Prostate gland (tissue), 2 donors: ENCODE measurements around the gene PPP1R14C. TPM values are rescaled to one million over a fixed set of nuclear protein-coding genes. Genes with fewer than 3 reads are reported as not detected.
A peak's percentile ranks its signal among the peaks of the same experiment; 100 is the strongest.

Experiments
- DNase-seq: peaks from one replicate; pipeline ENCODE4 v3.0.0-alpha.2; 2019; ENCODE audit warnings: low spot score
- H3K27ac ChIP-seq, 2 donors: fragments of 200-600 bp; sonication (generic); 2 replicates each; pipeline ENCODE4 v1.5.1; 2017 to 2019
- H3K27me3 ChIP-seq: fragments of 200-600 bp; sonication (generic); replicated peaks from 2 replicates; pipeline ENCODE4 v1.5.1; 2019; ENCODE audit not compliant: insufficient read depth
- H3K36me3 ChIP-seq, 2 donors: fragments of 200-600 bp; sonication (generic); 1 replicate in 1 of 2; 2 replicates in 1 of 2; pipeline versions ENCODE4 v1.5.1 to v1.8.1; 2017 to 2019
- H3K4me1 ChIP-seq: fragments of 200-600 bp; sonication (generic); replicated peaks from 2 replicates; pipeline ENCODE4 v1.5.1; 2019
- H3K4me3 ChIP-seq, 2 donors: fragments of 200-600 bp; sonication (generic); 2 replicates each; pipeline ENCODE4 v1.5.1; 2017 to 2019
- H3K9me3 ChIP-seq: fragments of 200-600 bp; sonication (generic); 2 replicates; pipeline ENCODE4 v1.5.1; 2017
- CTCF ChIP-seq, 4 experiments: fragments of 200-600 bp in 2 of 4; fragments of 450-650 bp in 2 of 4; sonication (generic) in 2 of 4; IDR thresholded peaks; 1 replicate in 3 of 4; 2 replicates in 1 of 4; pipeline ENCODE4 v1.5.1; 2016 to 2019; ENCODE audit warnings: antibody characterized with exemption in 4 of 4, mild to moderate bottlenecking in 2 of 4, moderate library complexity in 2 of 4
- POLR2A ChIP-seq: fragments of 450-650 bp; IDR thresholded peaks from one replicate; pipeline ENCODE4 v1.6.1; 2016; ENCODE audit warnings: antibody characterized with exemption, mild to moderate bottlenecking
- POLR2AphosphoS5 ChIP-seq: sonication (generic); formaldehyde crosslinking; IDR thresholded peaks from one replicate; pipeline ENCODE4 v1.6.1; 2017; ENCODE audit warnings: antibody characterized with exemption
- WGBS: methylation state at CpG from one replicate; pipeline ENCODE4 v1.1.5; 2018; 5-methylcytosine and 5-hydroxymethylcytosine counted together
- intact Hi-C: fragments of 100-400 bp; cut with DNase I; formaldehyde crosslinking; loops from one replicate; pipeline ENCODE4 v1.14.2; 2022
- total RNA-seq, 2 donors: library from RNA; depleted of rRNA; stranded (reverse); fragments of >200 nt; gene quantifications; one replicate each; pipeline ENCODE4 v1.1.0, GENCODE V29; 2016

The PPP1R14C gene
- total RNA-seq, 2 donors from 2014 or later, result 3.4 to 14.8 TPM

GRCh38 chr6:150269130-150269856 is 126.4 kb downstream of the PPP1R14C start:
- WGBS, result 82% methylated on average over 6 of the region's 6 CpGs
- Histone ChIP-seq H3K4me3 (no peak overlapping the region), H3K27me3 (no peaks in the 10 kb centered on the region), H3K9me3 (no peaks in the 10 kb centered on the region), H3K4me1 (no peaks in the 10 kb centered on the region), H3K27ac (no peak overlapping the region), H3K36me3 (no peaks in the 10 kb centered on the region)
- intact Hi-C loops, result no loop called here
- no peak for TF ChIP-seq POLR2A
- DNase-seq, result no peak

- intact Hi-C loops, result no loop called here
- Histone ChIP-seq H3K4me1 (no peaks in the 10 kb centered on the region), H3K36me3 (no peaks in the 10 kb centered on the region), H3K9me3 (no peaks in the 10 kb centered on the region), H3K27me3 (no peaks in the 10 kb centered on the region), H3K27ac (no peak overlapping the region), H3K4me3 (no peak overlapping the region)
- DNase-seq, result no peak
- 81% methylated on average over 4 of the region's 4 CpGs for WGBS
- TF ChIP-seq POLR2AphosphoS5 (no peak), POLR2A (no peak), CTCF (IDR thresholded peaks at IDR 0.05) (no peak)
These were observed 127.0 kb downstream of the PPP1R14C start for GRCh38 chr6:150269857-150270223.

- WGBS, result 85% methylated on average over 9 of the region's 9 CpGs
These were observed 127.6 kb downstream of the PPP1R14C start for GRCh38 chr6:150270330-150271052.

GRCh38 chr6:150271172-150271500 is 128.3 kb downstream of the PPP1R14C start:
- intact Hi-C loops, result no loop called here
- Histone ChIP-seq H3K36me3 (no peaks in the 10 kb centered on the region), H3K9me3 (no peaks in the 10 kb centered on the region), H3K4me3 (no peak overlapping the region), H3K27ac (no peak overlapping the region), H3K4me1 (no peaks in the 10 kb centered on the region), H3K27me3 (no peaks in the 10 kb centered on the region)
- DNase-seq, result no peak
- WGBS, result 94% methylated on average over 1 of the region's 1 CpG
- TF ChIP-seq POLR2AphosphoS5 (no peak), CTCF (IDR thresholded peaks at IDR 0.05) (no peak), POLR2A (no peak)

More at GRCh38 chr6:150270330-150271052, 127.6 kb downstream of the PPP1R14C start:
- DNase-seq, result no peak
- intact Hi-C loops, result no loop called here
- Histone ChIP-seq H3K4me3 (no peak overlapping the region), H3K36me3 (no peaks in the 10 kb centered on the region), H3K27ac (no peak overlapping the region), H3K27me3 (no peaks in the 10 kb centered on the region), H3K4me1 (no peaks in the 10 kb centered on the region), H3K9me3 (no peaks in the 10 kb centered on the region)
- TF ChIP-seq POLR2A, result no peak
- TF ChIP-seq POLR2AphosphoS5, result no peak
- no peak for TF ChIP-seq CTCF (IDR thresholded peaks at IDR 0.05)

- WGBS, result 76% methylated on average over 6 of the region's 6 CpGs
- no peak overlapping the region for H3K4me3 ChIP-seq
- peak overlapping the region; percentile 12 to 25 for H3K27ac ChIP-seq
- no peaks in the 10 kb centered on the region for H3K36me3 ChIP-seq
- TF ChIP-seq POLR2A (no peak), CTCF (IDR thresholded peaks at IDR 0.05) (no peak), POLR2AphosphoS5 (no peak)
- H3K4me1 ChIP-seq, result no peaks in the 10 kb centered on the region
- intact Hi-C loops, result no loop called here
- H3K9me3 ChIP-seq, result no peaks in the 10 kb centered on the region
- DNase-seq, result no peak
- no peaks in the 10 kb centered on the region for H3K27me3 ChIP-seq
These were observed 128.8 kb downstream of the PPP1R14C start for GRCh38 chr6:150271501-150272263.
